Measurements from ENCODE around the gene HRH2.
"Not testable (repeated sequence)": the region's sequence is repeated elsewhere in the genome, so short reads cannot be mapped to it uniquely, and the experiment has no call there.

The HRH2 gene

GRCh38 chr5:175642998-175643397 is 14.9 kb upstream of the HRH2 start:
- no peak for DNase-seq

- no peak for DNase-seq
These were observed 11.6 kb upstream of the HRH2 start for GRCh38 chr5:175646251-175646650.

- no peak for DNase-seq
These were observed 7.9 kb upstream of the HRH2 start for GRCh38 chr5:175649967-175650366.

- DNase-seq, result not testable (repeated sequence)
These were observed 7.3 kb upstream of the HRH2 start for GRCh38 chr5:175650430-175651205.

- no peak for DNase-seq
These were observed 4.9 kb upstream of the HRH2 start for GRCh38 chr5:175652741-175653663.

- no peak for DNase-seq
These were observed 4.1 kb upstream of the HRH2 start for GRCh38 chr5:175653763-175654162.

- no peak for DNase-seq
These were observed 3.5 kb upstream of the HRH2 start for GRCh38 chr5:175654339-175654738.

GRCh38 chr5:175654807-175655206 is 3.1 kb upstream of the HRH2 start:
- no peak for DNase-seq

- DNase-seq, result no peak
These were observed 2.5 kb upstream of the HRH2 start for GRCh38 chr5:175655411-175655810.

GRCh38 chr5:175656966-175657365 is 905 bp upstream of the HRH2 start:
- no peak for DNase-seq

GRCh38 chr5:175658299-175659145 is 651 bp downstream of the HRH2 start:
- DNase-seq, result peak in 4 of 56 donors; percentile 14 to 29 (median 21)

GRCh38 chr5:175659546-175660253 is 1.8 kb downstream of the HRH2 start:
- DNase-seq, result no peak

GRCh38 chr5:175663186-175664184 is 5.6 kb downstream of the HRH2 start:
- DNase-seq, result no peak

GRCh38 chr5:175664723-175665122 is 6.9 kb downstream of the HRH2 start:
- no peak for DNase-seq

- no peak for DNase-seq
These were observed 8.3 kb downstream of the HRH2 start for GRCh38 chr5:175666216-175666615.

GRCh38 chr5:175668006-175668405 is 10.1 kb downstream of the HRH2 start:
- DNase-seq, result no peak

- no peak for DNase-seq
These were observed 12.5 kb downstream of the HRH2 start for GRCh38 chr5:175670372-175670771.

- DNase-seq, result no peak
These were observed 13.1 kb downstream of the HRH2 start for GRCh38 chr5:175671013-175671412.

- DNase-seq, result no peak
These were observed 15.2 kb downstream of the HRH2 start for GRCh38 chr5:175672976-175673648.
